GM19238 (cell line): ENCODE data around the gene STAT2.
A peak's percentile ranks its signal among the peaks of the same experiment; 100 is the strongest.
"Not testable (repeated sequence)": the region's sequence is repeated elsewhere in the genome, so short reads cannot be mapped to it uniquely, and the experiment has no call there.

Experiments used
- DNase-seq: peaks from one replicate; pipeline ENCODE4 v3.0.0; 2011; ENCODE audit warnings: low spot score; ENCODE audit not compliant: insufficient read length

Gene STAT2

DNA sequence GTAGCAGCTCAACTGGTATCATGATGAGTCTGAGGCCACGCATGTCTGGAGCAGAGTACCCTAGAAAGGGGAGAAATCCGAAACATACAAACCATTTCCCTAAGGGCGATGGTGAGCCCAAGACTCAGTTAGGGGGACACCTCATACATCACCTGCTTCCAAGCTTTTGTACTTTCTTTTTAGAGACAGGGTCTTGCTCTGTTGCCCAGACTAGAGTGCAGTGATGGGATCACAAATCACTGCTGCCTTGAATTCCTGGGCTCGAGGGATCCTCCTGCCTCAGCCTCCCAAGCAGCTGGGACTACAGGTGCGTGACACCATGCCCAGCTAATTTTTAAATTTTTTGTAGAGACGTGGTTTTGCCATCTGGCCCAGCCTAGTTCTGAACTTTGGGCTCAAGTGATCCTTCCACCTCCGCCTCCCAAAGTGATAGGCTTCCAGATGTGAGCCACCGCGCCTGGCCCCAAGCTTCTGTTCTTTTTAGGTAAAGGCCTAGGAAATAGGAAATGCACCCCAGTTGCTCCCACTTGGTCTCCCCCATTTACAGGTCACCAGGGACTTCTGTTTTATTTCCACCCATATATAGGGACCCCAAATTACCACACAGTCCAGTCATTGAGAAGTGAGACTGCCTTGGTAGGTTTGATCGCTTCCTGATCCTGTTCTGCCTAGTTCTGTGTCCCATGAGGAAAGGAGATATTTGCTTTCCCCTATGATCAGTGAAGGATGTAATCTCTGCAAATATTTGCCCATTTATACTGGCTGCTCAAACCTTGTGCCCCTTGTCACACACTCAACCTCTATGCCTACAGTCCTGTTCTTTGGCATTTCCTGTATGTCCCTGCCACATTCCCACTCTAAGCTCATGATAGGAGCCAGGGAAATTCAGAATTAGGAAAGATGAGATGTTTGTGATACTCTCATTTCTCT is 2.5 kb upstream of the STAT2 start, which contains the start of gene APOF:
Gene APOF, minus strand, starts transcription at position 728 of the 930 bp plus-strand sequence. Its CDS starts 112 bp downstream, at position 616.
- DNase-seq: no peak

DNA sequence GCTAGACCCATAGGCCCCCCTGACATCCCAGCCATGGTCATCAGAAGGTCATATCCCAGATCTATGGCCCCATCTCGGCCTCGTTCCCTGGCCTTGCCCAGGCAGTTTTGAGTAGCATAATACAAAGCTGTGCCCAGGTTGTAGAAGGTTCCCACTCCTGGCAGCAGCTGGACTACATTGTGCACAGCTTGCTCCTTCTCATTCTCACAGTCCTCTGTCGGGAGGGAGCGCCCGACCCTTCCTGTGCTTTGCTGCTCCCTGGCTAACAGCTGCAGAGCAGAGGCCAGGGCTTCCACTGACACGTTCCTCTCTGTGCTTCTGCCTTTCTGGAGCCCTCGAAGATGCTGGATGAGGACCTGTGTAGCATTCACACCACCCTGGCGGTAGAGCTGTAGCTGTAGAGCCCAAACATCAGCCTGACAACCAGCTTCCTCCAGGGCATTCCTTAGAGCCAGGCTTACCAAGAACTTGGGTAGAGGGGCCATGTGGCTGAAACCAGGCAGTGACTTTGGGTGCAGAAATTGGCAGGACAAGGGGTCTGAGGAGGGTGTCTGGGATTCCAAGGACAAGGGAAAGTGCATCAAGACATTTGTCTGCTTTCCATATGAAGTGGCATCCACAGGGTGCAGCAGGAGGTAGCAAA is 1.7 kb upstream of the STAT2 start:
- DNase-seq: no peak

DNA sequence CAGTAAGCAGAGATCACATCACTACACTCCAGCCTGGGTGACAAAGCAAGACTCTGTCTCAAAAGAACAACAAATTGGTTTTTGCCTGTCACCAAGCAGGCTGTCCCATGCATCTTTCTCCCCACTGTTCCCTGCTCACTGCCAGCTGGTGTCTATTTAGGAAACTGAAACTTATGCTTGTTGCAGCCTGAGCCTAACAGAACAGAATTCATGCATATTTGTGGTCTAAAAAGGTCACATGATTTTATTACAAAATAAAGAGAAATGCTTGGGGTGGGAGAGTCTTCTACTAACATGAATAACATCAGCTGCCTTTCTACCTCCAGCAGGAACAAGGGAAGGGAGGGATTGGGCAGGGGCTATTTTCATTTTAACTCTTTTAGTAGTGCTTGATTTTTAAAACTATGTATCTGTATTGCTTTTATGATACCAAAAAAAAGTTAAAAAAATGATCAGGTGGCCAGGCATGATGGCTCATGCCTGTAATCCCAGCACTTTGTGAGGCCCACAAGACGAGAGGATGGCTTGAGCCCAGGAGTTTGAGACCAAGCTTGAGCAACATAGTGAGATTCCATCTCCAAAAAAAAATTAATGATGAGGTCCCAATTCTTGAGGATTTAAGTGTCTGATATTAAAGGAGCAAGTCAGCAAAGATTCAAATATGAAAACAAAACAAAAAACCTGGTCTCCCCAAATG is 923 bp downstream of the STAT2 start:
- DNase-seq: no peak

- DNase-seq: no peak
Measured at GRCh38 chr12:56351325-56351724, 8.6 kb downstream of the STAT2 start.

DNA sequence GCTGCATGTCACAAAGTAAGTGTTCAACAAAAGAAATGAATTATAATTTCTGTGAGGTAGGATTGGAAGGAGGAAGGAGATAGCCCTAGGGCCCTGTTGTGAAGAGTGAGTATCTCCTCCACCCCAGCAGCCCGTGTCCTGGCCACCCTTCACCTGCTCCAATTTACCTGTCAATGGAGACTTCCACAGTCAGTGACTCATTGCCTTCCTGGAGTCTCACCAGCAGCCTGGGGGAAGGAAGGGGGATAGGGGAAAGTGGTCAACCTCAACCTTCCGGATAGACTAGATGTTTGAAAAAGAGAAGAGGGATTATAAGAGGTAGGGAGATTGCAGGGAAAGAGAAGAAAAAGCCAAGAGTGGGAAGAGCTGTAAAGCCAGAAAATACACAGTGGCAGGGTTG is 9.2 kb downstream of the STAT2 start:
- DNase-seq: no peak

GRCh38 chr12:56348776-56349175 is 11.1 kb downstream of the STAT2 start:
- no peak for DNase-seq

- not testable (repeated sequence) for DNase-seq
Measured at GRCh38 chr12:56347255-56347654, 12.7 kb downstream of the STAT2 start.

GRCh38 chr12:56346675-56347074 is 13.2 kb downstream of the STAT2 start:
- DNase-seq: no peak

DNA sequence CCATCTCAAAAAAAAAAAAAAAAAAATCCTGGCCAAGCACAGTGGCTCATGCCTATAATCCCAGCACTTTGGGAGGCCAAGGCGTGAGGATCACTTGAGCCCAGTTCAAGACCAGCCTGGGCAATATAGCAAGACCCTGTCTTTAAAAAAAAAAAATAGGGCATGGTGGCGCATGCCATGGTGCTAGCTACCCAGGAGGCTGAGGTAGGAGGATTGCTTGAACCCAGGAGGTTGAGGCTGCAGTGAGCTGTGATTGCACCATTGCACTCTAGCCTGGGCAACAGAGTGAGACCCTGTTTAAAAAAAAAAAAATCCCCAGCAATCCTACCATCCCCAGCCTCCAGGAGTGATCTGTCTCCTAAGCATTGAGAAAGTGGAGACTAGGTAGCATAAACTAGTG is 17.6 kb downstream of the STAT2 start:
- DNase-seq: not testable (repeated sequence)

DNA sequence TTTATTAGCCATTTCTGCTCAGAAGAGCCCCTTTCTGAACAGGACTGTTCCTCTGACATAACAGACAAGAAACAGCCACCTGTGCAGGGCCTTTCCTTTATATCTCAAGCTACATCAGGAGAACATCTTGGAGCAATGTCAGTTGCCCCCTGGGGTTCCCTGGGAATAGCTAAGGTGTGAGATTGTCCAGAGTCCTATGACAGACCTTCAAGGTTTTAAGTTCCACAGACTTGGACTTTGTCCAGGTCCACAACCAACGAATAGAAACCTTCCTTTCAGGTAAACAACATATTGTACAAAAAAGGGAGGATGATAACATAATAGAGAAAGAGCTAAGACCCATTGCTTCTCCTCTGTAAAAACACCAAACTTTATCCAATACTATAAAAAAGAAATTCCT is 18.3 kb downstream of the STAT2 start:
- no peak for DNase-seq

DNA sequence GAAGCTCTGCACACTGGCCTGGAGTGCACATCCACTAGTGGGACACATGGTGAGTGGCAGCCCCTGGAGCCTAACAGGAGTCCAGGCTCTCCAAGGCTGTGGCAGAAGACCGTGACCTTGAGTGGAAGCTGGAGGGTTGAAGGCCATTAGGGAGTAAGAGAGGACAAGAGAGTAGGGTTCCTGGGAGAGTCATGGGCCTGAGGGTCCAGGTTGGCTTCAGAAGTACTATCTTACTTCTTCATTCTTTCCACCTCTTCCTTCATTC is 20.8 kb downstream of the STAT2 start:
- DNase-seq: no peak

- DNase-seq: no peak
Measured at GRCh38 chr12:56338308-56339157, 21.4 kb downstream of the STAT2 start, which contains the start of gene IL23A. TSS of gene IL23A (plus strand) at chr12:56338884. CDS start at chr12:56339045, 161 bp downstream.

- no peak for DNase-seq
Measured at GRCh38 chr12:56337753-56338251, 22.1 kb downstream of the STAT2 start.

DNA sequence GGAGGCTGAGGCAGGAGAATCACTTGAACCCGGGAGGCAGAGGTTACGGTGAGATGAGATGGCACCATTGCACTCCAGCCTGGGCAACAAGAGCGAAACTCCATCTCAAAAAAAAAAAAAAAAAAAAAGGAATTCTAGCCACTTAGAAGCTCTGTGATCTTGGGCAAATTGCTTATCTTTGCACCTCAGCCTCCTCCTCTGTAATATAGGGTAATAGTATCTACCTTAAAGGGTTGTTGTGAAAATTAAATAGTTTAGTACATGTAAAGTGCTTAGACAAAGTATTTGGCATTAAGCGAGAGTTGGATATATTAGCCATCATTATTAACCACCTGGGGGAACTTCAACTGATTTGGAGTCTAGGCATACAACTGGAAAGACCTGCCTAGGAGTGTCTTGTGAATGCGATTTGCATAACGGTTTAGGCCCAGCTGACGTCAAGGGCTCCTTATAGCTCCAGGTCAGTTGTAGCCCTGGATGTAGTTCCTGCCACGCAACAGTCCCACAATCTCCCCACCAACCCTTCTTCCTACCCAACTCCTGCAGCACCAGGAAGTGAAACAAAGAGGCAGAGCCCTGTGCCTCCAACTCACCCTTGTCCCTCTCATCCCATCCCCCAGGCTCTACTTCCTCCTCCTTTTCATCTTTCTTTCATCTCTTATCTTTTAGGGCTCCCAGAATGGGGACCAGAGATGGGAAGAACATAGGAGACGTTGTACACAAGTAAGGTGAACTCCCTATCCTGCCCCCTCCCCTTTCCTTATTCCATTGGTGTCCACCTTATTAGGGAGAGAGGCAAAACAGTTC is 23.3 kb downstream of the STAT2 start:
- no peak for DNase-seq

DNA sequence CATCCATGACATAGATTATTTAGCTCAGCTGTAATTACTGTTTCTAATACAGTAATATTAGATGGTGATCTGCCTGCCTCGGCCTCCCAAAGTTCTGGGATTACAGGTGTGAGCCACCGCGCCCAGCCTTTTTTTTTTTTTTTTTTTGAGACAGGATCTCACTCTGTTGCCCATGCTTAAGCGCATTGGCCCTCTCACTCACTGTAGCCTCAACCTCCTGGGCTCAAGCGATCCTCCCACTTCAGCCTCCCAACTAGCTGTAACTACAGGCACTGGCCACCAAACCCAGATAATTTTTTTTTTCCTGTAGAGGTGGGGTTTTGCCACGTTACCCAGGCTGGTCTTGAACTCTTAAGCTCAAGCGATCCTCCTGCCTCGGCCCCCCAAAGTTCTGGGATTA is 24.4 kb downstream of the STAT2 start:
- not testable (repeated sequence) for DNase-seq

- no peak for DNase-seq
Measured at GRCh38 chr12:56334490-56334793, 25.5 kb downstream of the STAT2 start.

- DNase-seq: peak; percentile 98
Measured at GRCh38 chr12:56333679-56334489, 26.0 kb downstream of the STAT2 start, which contains the start of gene PAN2. TSS of gene PAN2 (minus strand) at chr12:56334000. CDS start at chr12:56333094, 906 bp downstream.

DNA sequence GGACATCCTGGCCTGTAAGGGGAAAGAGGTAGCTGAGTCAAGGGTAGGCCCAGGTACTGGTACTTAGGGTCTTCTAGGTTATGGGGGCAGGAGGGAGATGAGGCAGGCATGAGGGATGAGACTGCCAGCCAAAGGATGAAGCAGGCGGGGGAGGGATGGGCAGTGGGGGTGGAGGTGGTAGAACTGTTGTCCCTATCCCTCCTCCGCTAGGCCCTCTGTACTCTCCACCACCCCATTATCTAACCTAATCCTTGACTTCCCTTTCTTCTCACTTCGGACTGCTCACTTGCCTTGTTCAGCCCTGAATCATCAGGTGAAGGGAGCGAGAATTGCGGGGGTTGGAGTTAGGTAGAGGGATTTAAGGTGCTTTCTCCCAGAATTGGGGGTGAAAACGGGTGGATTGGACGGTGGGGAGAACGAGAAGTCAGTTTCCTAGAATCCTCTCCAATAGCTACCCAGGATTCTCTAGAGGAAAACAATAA is 26.7 kb downstream of the STAT2 start:
- DNase-seq: no peak

DNA sequence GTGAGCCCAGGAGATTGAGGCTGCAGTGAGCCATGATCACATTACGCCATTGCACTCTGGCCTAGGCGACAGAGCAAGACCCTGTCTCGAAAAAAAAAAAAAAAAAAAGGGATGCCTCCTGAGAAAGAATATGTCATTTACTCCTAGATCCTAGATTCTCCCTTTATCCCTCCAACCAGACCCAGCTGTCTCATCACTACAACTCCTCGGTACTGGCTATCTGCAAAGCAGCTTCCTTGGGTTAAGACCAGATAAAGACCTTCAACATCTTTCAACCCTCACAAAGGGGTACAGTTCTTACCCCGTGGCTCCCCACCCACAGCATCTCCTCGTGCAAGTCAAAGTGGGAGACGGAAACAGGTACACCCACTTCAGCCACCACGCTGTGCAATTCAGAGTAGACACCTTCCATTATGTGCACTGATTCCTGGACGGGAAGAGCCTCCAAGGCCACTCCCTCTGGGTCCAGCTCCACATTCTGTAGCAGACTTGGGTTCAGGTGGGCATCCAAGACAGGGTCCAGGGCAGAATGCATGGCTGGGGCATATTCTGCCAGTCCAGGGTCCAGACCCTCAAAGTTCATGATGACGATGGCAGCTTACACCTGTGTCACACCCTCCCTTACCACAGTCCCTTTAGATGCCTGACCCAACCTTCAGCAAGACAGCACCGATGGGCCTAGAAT is 27.3 kb downstream of the STAT2 start:
- no peak for DNase-seq
